ENCODE results near the gene FMO4.
"Not testable (repeated sequence)": the region's sequence is repeated elsewhere in the genome, so short reads cannot be mapped to it uniquely, and the experiment has no call there.

DNA sequence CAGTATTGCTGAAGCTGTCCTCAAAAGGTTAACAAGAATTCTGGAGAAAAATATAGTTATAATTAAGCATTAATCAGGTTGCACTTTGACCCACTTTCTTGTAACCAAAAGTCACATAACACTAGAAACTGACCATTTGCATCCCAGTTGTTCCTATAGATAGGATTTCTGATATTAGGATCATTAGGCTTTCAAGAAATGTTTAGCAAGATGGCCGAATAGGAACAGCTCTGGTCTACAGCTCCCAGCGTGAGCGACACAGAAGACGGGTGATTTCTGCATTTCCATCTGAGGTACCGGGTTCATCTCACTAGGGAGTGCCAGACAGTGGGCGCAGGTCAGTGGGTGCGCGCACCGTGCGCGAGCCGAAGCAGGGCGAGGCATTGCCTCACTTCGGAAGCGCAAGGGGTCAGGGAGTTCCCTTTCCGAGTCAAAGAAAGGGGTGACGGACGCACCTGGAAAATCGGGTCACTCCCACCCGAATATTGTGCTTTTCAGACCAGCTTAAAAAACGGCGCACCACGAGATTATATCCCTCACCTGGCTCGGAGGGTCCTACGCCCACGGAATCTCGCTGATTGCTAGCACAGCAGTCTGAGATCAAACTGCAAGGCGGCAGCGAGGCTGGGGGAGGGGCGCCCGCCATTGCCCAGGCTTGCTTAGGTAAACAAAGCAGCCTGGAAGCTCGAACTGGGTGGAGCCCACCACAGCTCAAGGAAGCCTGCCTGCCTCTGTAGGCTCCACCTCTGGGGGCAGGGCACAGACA lies 59.6 kb downstream of the FMO4 start:
- TF ChIP-seq, protein P1, sequence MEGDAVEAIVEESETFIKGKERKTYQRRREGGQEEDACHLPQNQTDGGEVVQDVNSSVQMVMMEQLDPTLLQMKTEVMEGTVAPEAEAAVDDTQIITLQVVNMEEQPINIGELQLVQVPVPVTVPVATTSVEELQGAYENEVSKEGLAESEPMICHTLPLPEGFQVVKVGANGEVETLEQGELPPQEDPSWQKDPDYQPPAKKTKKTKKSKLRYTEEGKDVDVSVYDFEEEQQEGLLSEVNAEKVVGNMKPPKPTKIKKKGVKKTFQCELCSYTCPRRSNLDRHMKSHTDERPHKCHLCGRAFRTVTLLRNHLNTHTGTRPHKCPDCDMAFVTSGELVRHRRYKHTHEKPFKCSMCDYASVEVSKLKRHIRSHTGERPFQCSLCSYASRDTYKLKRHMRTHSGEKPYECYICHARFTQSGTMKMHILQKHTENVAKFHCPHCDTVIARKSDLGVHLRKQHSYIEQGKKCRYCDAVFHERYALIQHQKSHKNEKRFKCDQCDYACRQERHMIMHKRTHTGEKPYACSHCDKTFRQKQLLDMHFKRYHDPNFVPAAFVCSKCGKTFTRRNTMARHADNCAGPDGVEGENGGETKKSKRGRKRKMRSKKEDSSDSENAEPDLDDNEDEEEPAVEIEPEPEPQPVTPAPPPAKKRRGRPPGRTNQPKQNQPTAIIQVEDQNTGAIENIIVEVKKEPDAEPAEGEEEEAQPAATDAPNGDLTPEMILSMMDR (IDR thresholded peaks at IDR 0.05) = not testable (repeated sequence)
- not testable (repeated sequence) for TF ChIP-seq POLR2A (IDR thresholded peaks at IDR 0.05)

All from testis (tissue), 2 donors.